Cerebellar nuclear complex (tissue), 1 donor: ENCODE data around the gene SNX30.

Source experiments
- DNase-seq, 2 experiments: peaks; one replicate each; lab custom pipeline; 2025; lab: John Stamatoyannopoulos, UW

The SNX30 gene

DNA sequence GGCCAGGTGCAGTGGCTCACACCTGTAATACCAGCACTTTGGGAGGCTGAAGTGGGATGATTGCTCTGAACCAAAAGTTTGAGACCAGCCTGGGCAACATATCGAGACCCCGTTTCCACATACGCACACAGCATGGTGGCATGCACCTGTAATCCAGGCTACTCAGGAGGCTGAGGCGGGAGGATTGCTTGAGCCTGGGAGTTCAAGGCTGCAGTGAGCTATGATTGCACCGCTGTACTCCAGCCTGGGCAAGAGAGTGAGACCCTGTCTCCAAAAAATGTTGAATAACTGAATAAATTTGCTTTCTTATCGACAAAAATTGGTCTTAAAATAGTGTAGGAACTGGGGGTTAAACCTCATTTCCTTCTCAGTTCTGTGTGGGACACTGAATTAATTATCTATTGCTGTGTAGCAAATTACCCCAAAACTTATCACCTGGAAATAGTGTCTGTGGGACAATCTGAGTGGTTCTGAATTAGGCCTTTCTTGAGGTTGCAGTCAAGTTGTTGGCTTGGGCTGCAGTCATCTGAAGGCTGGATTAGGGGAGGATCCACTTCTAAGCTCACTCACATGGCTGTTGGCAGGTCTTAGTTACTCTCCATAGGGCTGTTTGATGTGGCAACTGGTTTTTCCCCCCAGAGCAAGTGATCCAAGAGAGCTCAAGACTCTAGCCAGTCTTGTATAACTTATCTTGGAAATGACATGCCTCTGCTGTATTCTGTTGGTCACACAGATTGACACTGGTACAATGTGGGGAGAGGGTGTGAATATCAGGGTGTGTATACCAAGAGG, 2.0 kb downstream of the SNX30 start:
- DNase-seq = no peak

DNA sequence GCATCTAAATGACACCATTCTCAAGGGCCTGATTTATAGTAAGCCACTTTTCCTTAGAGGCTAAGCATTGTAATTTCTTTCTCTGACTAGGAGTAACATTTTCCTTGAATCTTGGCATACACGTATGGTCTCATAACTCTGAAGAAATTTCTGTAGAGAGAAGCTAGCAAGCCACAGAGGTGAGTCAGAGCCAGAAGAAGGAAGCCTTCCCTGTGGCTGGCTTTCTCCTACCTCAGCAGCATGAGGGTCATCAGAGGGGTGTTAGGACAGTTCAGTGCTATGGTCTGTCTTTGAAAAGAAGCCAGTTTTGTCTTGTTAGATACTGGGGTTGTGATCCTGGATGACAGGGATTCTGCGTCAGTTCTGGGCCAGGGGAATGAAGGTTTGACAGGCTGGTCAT, 3.2 kb downstream of the SNX30 start:
- no peak for DNase-seq

DNA sequence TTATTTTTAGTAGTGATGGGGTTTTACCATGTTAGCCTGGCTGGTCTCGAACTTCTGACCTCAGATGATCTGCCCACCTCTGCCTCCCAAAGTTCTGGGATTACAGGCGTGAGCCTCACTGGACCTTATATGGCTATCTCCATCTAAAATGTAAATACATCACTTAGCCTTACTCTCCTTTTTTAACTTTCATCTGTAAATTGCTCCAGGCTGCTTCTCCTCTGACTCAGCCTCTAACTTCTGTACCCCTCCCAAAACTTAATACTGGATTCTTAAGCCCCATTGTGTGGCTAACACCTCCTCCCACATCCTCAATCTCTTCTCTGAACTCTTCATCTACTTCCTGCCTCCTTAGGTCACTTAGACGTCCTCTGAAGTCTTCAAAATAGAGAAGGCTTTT, 4.0 kb downstream of the SNX30 start:
- DNase-seq = no peak

DNA sequence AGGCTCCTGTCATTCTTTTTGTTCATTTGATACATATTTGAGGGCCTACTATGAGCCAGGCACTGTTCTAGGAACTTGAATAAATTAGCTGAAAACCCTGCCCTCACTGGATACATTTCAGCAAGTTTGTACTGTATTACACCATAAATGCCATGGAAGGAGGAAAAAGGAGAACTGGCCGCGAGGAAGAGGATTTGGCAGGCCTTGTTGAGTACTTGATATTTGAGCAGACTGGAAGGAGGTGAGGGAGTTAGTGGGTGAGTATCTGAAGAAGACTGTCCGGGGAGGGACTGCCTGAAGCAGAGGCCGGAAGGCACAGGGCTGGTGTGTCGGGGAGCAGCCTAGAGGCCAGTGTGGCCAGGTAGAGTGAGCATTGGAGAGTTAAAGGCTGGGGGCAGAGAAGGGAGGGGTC, 4.5 kb downstream of the SNX30 start:
- no peak for DNase-seq

DNA sequence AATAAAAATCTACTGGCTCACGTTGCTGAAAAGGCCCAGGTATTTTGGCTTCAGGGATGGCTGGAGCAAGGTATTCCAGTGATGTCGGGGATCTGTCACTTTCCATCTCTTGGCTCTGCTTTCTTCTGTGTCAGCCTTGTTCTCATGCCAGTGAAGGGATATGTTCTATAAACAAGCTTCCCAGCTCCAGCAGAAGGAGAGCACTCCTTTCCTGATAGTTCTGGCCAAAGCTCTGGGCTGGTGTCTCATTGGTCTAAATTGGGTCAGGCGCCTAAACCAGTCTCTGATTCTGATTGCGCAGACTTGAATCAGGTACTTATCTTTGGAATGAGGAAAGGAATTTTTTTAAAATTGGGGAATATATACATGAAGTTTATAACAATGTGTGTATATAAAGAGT, 5.1 kb downstream of the SNX30 start:
- DNase-seq = peak; percentile 77 to 86

DNA sequence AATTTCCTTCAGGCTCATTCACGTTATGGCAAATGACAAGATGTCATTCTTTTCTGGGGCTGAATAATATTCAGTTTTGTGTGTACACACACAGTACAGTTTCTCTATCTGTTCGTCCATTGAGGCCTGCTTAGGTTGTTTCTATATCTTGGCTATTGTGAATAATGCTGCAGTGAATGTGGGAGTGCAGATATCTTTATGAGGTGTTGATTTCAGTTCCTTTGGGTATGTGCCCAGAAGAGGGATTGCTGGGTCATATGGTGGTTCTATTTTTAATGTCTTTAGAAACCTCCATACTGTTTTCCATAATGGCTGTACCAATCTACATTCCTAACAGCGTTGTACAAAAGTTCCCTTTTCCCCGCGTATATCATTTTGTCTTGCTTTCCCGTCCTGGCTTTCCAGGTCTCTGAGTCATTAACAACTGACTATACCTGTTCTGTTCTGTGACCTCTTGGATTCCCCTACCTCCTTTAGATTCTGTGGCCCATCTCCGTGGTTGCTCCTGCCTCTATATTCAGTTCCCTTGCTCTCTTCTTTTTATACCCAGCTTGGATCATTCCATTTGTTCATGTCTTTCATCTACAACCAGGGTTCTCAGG, 6.8 kb downstream of the SNX30 start:
- DNase-seq = no peak

DNA sequence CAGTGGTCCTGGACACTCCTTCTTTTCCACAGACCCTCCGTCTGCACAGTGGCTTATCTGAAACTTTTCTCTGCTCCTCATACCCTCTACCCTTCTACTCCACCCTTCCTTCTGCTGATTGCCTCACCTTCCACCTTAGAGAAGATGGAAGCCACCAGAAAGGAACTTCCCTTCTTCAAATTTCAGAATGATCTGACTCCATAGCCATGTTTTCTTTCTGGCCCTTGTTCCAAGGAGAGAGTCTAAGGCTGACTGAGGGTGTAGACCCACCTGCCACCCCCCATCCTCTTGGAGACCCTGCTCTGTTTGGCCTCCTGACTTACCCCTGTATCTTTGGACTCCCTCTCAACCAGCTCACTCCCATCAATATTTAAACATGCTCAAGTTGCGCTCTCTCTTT, 7.4 kb downstream of the SNX30 start:
- no peak for DNase-seq

DNA sequence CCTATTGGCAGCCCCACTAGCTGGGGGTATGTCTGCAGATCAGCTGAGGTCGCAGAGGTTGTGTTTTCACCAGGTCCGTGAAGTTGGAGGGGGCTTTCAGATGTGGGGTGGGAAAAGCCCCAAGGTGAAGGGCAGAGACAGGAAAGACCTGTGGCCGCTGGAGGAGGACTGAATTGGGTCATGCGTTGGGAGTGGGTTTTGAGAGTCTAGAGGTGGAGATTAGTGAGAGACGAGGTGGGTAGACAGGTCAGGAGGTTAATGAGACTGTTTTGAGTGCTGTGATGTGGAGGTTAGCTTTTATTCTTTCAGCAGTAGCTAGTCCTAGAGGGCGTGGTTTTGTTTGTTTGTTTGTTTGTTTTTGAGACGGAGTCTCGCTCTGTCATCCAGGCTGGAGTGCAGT, 10.3 kb downstream of the SNX30 start:
- no peak for DNase-seq

DNA sequence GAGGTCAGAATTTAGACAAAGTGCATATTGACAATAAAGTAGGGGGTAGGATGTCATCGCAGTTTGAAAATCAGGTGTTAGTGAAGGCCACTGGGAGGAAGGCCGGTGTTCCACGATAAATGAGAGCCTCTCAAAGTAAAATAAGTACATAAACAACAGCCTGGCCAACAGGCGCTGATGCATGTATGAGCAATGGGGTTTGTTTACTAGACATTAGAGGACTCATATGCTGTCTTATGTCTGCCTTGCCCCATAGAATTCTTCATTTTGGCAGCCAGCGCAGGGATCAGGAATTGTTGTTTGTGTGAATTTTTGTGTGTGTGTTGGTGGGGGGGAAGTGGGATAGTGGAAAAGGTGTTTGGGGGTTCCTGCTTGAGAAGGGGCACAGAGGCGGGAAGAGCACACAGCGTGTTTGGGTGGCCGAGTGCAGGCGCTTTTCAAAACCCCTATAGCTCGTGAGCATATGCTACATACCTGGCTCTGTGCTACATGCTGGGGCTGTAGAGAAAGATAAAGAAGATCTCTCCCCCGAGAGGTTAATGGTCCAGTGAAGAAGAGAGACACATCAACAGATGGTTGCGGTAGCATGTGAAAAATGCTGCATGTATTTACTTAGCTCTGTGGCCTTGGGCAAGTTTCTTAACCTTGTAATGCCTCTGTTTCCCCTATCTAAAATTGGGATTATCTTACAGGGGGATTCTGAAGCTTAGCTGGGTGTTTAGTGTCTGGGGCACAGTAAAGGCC, 11.5 kb downstream of the SNX30 start:
- DNase-seq = no peak

DNA sequence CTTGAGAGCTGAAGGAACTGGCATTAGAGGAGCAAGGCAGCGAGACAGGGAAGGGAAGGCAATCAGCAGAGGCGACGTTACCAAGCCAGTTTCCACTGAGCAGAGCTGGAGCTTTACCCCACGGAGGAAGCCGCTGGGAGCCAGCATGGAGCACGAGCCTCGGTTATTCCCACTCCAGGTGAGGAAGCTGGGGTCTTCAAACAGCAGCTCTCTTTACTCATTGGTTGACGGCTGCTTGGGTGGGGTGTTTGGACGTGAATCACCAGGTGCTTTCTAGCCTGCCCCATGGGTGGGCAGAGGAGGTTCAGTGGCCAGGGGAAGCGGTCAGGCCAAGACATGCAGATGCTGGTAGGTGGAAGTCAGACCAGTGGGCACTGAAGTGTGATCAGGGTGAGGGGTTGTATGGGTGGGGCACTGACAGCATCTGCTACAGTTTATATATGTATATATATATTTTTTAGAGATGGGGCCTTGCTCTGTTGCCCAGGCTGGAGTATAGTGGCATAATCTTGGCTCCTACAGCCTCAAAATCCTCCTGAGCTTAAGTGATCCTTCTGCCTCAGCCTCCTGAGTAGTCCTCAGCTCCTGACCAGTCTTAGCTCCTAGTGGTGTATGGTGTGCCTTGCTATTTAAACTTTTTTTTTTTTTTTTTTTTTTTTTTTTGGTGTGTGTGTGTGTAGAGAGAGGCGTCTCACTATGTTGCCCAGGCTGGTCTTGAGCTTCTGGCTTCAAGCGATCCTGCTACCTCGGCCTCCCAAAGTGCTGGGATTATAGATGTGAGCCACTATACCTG, 12.4 kb downstream of the SNX30 start:
- no peak for DNase-seq

DNA sequence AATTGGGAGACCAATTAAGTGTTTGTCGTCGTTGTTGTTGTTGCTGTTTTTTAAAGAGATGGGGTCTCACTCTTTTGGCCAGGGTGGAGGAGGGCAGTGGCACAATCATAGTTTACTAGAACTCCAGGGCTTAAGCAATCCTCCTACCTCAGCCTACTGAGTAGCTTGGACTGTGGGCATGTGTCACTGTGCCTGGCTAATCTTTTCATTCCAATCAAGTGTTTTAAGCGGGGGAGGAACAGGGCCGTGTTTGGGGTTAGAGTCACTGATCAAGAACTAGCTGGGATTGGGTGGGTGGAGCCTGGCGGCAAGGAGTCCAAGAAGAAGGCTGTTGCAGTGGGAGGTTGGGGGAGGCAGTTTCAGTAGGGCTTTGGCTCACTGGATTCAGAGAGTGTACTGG, 13.8 kb downstream of the SNX30 start:
- DNase-seq = no peak

DNA sequence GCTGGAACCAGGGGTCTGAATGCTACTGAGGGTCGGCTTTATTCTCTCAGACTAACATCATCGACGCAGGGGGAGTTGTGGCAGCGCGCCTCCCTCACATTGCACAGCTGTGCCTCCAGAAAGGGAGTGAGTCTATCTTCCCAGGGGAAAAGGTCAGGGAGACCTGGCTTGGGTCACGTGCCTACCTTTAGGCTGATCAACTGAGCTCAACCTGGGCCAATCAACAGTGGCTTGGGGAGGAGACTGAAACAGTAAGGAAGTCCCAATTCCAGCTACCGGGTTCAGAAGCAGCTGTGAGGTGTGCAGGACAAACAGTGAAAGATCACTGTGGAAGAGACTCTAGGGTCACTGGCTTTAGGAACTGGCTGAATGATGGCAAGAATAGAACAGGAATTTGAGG, 14.3 kb downstream of the SNX30 start:
- no peak for DNase-seq

DNA sequence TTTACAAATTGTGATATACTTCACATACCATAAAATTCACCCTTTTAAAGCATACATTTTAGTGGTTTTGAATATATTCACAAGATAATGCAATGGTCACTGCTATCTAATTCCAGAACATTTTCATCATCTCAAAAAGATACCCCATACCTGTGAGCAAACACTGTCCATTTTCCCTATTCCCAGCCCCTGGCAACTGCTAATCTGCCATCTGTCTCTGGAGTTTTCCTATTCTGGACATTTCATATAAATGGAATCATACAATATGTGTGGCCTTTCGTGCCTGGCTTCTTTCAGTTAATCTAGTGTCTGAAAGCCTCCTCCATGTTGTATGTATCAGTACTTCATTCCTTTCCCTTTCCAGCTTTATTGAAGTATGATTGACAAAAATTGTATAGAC, 14.7 kb downstream of the SNX30 start:
- peak in 1 of 2 experiments; percentile 38 for DNase-seq

DNA sequence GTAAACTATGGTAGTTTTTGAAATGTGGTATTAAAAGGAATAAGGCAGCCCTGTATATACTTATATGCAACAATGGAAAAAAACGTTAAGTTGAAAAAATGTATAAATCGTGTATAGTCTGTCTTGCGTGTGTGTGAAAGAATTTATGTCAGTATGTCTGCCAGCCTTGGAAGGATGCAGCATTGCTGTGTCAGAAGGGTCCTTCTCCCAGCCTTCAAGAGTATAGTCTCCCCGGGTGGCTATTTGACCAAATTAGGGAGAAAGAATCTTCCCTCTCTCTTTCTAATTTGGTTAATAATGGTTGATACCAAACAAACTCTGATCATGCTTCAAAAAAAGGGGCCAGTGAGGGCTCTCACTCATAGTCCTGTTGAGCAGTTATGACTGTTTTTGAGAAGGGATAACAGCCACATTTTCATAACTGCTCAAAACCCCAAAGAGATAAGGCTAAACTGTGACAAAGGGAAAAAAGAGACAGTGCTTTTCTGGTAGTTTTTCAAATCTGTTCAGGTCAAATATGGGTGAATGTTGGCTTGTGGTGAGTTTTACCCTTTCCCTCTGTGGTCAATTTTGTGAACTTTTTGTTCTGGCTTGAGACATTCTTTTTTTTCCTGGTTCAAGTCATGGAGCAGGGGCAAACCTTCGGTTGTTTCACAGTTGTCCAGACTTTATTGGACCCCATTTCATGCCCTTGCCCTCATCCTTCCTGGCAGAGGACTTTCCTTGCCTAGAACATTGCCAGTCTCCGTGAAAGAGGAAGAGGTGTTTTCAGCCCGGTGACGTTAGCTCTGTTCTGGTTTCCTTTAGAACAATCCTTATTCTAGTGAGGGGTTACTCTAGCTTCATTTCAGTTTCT, 21.0 kb downstream of the SNX30 start:
- no peak for DNase-seq

DNA sequence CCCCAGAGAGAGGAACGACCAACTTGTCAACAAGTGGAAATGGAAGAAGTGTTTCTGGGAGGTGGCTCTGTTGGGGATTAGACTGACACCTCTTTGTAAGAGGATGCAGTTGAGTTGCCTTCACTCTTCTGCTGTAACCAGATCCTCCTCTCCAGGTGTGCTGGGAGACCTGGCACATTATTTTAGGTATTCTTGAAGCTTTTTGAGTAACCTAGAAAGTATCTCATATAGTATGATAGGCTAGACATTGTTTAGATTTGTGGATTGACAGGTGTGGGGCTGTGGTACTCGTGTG, 21.6 kb downstream of the SNX30 start:
- DNase-seq = no peak

DNA sequence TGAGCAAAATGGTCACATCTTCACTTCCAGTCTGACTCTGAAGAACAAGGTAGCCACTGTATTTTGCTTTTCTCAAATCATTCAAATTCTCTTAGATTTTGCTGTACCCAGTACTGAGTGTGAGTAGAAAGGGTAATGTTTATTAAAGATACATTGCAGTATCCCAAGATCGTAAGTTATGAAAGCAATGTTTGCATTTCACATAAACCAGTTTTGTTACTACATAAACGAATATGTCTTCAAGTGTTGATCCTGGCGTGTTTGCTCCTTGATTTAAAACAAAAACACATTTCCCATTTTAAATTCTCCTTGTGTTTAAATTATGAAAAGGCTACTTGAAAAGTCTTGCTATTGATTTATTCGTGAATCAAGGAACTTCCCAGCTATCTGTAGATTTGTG, 22.0 kb downstream of the SNX30 start:
- no peak for DNase-seq

DNA sequence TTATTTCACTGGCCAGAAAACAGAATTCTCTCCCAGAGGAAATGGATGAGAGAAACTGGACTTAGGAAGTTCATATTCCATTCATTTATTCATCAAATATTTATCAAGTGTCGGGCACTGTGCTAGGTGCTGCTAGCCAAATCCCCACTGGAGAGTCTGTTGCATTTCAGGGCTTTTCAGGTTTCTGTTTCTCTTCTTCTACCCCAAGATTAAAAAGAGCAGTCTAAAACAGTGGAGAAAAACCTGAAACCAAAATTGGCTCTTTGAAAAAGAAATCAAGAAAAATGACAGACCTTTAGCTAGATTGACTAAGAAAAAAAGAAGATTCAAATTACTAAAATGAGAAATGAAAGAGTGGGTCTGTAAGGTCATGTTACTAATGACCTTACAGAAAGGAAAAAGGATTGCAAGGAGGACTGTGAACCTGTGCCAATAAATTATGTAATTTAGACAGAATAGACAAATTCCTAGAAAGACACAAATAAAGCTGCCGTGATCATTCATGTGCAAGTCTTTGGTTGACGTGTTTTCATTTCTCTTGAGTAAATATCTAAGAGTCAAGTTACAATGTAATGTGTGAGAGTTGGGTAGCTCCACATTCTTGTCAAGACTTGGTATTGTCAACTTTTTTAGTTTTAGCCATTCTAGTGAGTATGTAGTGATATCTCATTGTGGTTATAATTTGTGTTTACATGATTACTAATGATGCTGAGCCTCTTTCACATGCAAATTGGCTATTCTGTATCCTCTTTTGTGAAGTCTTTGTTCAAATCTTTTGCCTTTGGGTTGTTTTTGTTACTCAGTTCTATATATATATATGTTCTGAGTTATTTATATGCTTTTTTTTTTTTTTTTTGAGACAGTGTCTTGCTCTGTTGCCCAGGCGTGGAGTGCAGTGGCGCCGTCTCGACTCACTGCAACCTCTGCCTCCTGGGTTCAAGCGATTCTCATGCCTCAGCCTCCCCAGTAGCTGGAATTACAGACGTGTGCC, 23.7 kb downstream of the SNX30 start:
- DNase-seq = no peak

DNA sequence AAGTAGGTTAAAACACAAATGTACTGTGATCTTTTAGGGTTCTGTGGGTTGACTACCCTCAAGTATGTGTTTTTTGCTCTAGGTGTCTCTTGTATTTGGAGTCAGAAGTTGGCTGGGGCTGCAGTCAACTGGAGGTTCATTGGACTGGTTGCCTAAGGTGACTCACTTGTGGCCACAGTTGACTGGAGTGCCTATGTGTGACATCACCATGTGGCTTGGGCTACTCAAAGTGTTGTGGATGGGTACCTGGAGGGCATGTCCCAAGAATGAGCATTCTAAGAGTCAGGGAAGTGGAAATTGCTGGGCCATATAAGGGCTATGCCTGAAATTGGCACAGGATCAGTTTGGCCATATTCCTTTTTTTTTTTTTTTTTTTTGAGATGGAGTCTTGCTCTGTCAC, 27.4 kb downstream of the SNX30 start:
- DNase-seq = no peak

DNA sequence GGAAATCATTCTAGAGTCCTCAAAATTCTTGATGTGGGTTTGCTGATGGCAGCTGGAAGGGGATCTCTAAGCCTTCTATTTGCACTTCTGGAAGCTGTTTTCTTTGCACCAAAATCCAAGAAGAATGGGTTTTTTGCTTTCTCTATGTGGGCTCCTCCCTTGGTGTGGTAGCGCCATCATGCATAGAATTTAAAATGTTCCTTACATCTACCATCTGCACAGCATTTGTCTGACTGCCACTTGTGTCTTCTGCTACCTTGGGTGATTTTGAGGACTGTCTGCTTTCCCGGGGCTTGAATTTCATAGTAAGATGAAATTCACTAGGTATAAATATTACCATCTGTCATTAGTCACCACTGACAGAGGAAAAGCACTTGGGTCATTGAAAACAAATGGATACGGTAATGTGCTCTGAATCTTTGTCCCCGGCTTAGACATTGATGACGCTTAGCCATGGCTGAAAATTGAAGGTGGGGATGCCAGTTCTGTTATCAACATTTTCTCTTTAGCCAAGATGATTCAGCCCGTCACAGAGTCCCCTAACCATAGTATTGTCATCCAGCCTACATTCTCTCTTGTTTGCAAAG, 30.0 kb downstream of the SNX30 start:
- DNase-seq = peak; percentile 25 to 36

DNA sequence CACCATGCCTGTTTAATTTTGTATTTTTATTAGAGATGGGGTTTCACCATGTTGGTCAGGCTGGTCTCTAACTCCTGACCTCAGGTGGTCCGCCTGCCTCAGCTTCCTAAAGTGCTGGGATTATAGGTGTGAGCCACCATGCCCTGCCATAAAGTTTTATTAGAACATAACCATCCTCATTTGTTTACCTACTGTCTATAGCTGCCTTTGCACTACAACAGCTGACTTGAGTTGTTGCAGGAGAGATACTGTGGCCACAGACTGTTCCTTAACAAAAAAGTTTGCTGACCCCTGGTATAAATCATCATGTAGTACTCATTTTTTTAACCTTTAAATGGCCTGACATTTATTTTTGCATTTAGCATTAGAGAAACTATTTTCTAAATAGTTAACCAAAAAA, 31.7 kb downstream of the SNX30 start:
- DNase-seq = no peak
